ENCODE measurements around the gene PIGBOS1. TPM values are rescaled to one million over a fixed set of nuclear protein-coding genes. Genes with fewer than 3 reads are reported as not detected.

The PIGBOS1 gene
- total RNA-seq, 1 donor from 2014 or later, result 12.4 TPM

GRCh38 chr15:55358471-55358870 is 39.5 kb upstream of the PIGBOS1 start:
- Histone ChIP-seq H3K36me3 (peaks cover 48% of the 10 kb centered on the region), H3K9me3 (no peaks in the 10 kb centered on the region), H3K4me1 (no peaks in the 10 kb centered on the region), H3K4me3 (no peak overlapping the region), H3K27me3 (no peaks in the 10 kb centered on the region), H3K27ac (no peak overlapping the region)
- intact Hi-C loops (cut with DNase I), result no loop called here
- ATAC-seq (no peak), DNase-seq (no peak)
- TF ChIP-seq, protein P1, sequence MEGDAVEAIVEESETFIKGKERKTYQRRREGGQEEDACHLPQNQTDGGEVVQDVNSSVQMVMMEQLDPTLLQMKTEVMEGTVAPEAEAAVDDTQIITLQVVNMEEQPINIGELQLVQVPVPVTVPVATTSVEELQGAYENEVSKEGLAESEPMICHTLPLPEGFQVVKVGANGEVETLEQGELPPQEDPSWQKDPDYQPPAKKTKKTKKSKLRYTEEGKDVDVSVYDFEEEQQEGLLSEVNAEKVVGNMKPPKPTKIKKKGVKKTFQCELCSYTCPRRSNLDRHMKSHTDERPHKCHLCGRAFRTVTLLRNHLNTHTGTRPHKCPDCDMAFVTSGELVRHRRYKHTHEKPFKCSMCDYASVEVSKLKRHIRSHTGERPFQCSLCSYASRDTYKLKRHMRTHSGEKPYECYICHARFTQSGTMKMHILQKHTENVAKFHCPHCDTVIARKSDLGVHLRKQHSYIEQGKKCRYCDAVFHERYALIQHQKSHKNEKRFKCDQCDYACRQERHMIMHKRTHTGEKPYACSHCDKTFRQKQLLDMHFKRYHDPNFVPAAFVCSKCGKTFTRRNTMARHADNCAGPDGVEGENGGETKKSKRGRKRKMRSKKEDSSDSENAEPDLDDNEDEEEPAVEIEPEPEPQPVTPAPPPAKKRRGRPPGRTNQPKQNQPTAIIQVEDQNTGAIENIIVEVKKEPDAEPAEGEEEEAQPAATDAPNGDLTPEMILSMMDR (IDR thresholded peaks at IDR 0.05), result no peak

- intact Hi-C loops (cut with DNase I), result no loop called here
- Histone ChIP-seq H3K4me1 (no peaks in the 10 kb centered on the region), H3K36me3 (peaks cover 44% of the 10 kb centered on the region), H3K27me3 (no peaks in the 10 kb centered on the region), H3K9me3 (no peaks in the 10 kb centered on the region), H3K27ac (no peak overlapping the region), H3K4me3 (no peak overlapping the region)
- ATAC-seq (no peak), DNase-seq (no peak)
- TF ChIP-seq, protein P1 (IDR thresholded peaks at IDR 0.05), result no peak
Measured at GRCh38 chr15:55357774-55358173, 38.9 kb upstream of the PIGBOS1 start.

DNA sequence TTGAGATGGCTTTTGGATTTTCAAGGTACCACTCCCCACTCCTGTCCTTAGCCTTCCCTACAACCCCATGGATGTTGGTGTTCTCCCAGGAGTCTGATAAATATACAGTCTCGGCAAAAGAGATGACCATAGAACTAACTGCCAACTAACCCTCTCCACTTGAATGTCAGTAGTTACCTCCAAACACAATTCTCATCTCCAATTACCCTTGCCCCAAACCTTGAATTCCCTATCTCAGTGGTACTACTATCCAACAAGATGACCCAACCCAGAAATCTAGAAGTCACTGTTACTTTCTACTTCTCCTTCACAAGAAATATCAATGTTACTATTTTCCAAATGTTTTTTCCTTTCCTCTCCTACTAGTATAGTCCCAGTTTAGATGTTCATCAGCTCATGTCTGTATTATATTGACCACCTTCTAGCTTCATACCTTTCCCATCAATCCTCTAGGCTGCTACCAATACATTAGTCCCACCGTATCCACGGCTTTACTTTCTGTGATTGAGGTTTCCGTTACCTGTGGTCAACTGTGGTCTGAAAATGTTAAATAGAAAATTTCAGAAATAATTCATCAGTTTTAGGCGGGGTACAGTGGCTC is 38.2 kb upstream of the PIGBOS1 start:
- TF ChIP-seq, protein P1 (IDR thresholded peaks at IDR 0.05), result no peak
- intact Hi-C loops (cut with DNase I), result no loop called here
- ATAC-seq, result no peak

DNA sequence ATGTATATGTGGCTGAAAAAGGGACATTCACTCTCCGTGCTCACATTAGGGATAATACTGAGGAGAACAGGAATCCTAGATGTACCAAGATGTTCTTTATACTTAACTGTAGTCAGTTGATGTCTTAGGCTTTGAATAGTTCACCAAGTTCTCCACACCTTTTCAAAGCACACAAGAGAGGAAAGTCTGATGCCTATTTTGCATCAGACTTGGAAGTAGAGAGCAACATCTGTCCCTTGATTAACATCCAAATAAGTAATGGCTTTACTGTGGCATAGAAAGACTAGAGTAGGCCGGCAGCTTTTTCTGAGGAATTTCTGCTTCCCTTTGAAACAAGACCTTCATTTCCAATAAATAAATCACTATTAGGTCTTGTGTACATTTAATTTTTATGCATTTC is 34.1 kb upstream of the PIGBOS1 start:
- DNase-seq, result no peak
- no peaks in the 10 kb centered on the region for H3K4me1 ChIP-seq
- H3K27me3 ChIP-seq, result no peaks in the 10 kb centered on the region
- H3K27ac ChIP-seq, result no peak overlapping the region
- TF ChIP-seq, protein P1 (IDR thresholded peaks at IDR 0.05), result no peak
- no peaks in the 10 kb centered on the region for H3K9me3 ChIP-seq
- no peak overlapping the region for H3K4me3 ChIP-seq
- H3K36me3 ChIP-seq, result peaks cover 52% of the 10 kb centered on the region
- intact Hi-C loops (cut with DNase I), result no loop called here
- no peak for ATAC-seq

More for the DNA sequence above, 38.2 kb upstream of the PIGBOS1 start:
- DNase-seq, result no peak
- H3K4me1 ChIP-seq, result no peaks in the 10 kb centered on the region
- H3K36me3 ChIP-seq, result peaks cover 44% of the 10 kb centered on the region
- no peaks in the 10 kb centered on the region for H3K9me3 ChIP-seq
- H3K27ac ChIP-seq, result no peak overlapping the region
- H3K4me3 ChIP-seq, result no peak overlapping the region
- H3K27me3 ChIP-seq, result no peaks in the 10 kb centered on the region

DNA sequence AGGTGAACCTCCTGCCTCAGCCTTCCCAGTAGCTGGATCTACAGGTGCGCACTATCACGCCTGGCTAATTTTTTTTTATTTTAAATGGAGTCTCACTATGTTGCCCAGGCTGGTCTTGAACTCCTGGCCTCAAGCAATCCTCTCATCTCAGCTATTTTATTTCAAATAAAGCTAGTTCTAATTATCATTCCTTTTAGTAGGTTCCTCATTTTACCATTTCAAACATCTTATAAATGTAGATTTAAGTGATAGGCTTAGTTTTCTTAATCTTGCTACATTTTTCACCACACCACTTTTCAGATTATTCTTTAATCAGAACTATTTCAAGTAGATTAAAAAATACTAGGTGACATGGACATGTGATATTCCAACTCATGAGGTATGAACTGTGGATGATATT is 30.4 kb upstream of the PIGBOS1 start:
- H3K4me1 ChIP-seq, result no peaks in the 10 kb centered on the region
- no peak overlapping the region for H3K27ac ChIP-seq
- DNase-seq (no peak), ATAC-seq (no peak)
- TF ChIP-seq, protein P1 (IDR thresholded peaks at IDR 0.05), result no peak
- no peaks in the 10 kb centered on the region for H3K9me3 ChIP-seq
- no peaks in the 10 kb centered on the region for H3K27me3 ChIP-seq
- H3K36me3 ChIP-seq, result peaks cover 35% of the 10 kb centered on the region
- intact Hi-C loops (cut with DNase I), result no loop called here
- H3K4me3 ChIP-seq, result no peak overlapping the region

Measured in upper lobe of right lung (tissue), 1 donor.